Esophagus muscularis mucosa (tissue), 4 donors: Measurements from ENCODE around the gene PHF21A. TPM values are rescaled to one million over a fixed set of nuclear protein-coding genes. Genes with fewer than 3 reads are reported as not detected.
A peak's percentile ranks its signal among the peaks of the same experiment; 100 is the strongest.

Experiments used
- DNase-seq: peaks from one replicate; pipeline ENCODE4 v3.0.0-alpha.2; 2017; ENCODE audit errors: extremely low spot score
- H3K27ac ChIP-seq, 4 donors: fragments of 200-600 bp; sonication (generic); replicated peaks in 1 of 4; 1 replicate in 3 of 4; 2 replicates in 1 of 4; pipeline ENCODE4 v1.5.1; 2016 to 2019; ENCODE audit warnings: mild to moderate bottlenecking in 1 of 4
- H3K27me3 ChIP-seq, 4 donors: fragments of 200-600 bp; sonication (generic); one replicate each; pipeline versions ENCODE4 v1.5.1 to v1.6.0; 2016 to 2019
- H3K36me3 ChIP-seq, 4 donors: fragments of 200-600 bp; sonication (generic); one replicate each; pipeline ENCODE4 v1.5.1; 2016 to 2019
- H3K4me1 ChIP-seq, 4 donors: fragments of 200-600 bp; sonication (generic); one replicate each; pipeline ENCODE4 v1.5.1; 2016 to 2019
- H3K4me3 ChIP-seq, 4 donors: fragments of 200-600 bp; sonication (generic); 1 replicate in 2 of 4; 2 replicates in 2 of 4; pipeline ENCODE4 v1.5.1; 2016 to 2019; ENCODE audit warnings: mild to moderate bottlenecking in 4 of 4, moderate library complexity in 1 of 4
- H3K9me3 ChIP-seq, 4 donors: fragments of 200-600 bp; sonication (generic); 1 replicate in 3 of 4; 2 replicates in 1 of 4; pipeline ENCODE4 v1.5.1; 2016 to 2019
- CTCF ChIP-seq, 3 experiments: fragments of 200-600 bp in 2 of 3; fragments of 450-650 bp in 1 of 3; sonication (generic) in 2 of 3; IDR thresholded peaks; one replicate each; pipeline ENCODE4 v1.5.1; 2017 to 2019; ENCODE audit warnings: antibody characterized with exemption in 3 of 3, mild to moderate bottlenecking in 2 of 3, moderate library complexity in 1 of 3
- EP300 ChIP-seq: sonication (generic); formaldehyde crosslinking; IDR thresholded peaks from one replicate; pipeline ENCODE4 v1.6.1; 2017; ENCODE audit warnings: antibody characterized with exemption
- POLR2A ChIP-seq: fragments of 450-650 bp; IDR thresholded peaks from one replicate; pipeline ENCODE4 v1.6.1; 2017; ENCODE audit warnings: antibody characterized with exemption, moderate library complexity, mild to moderate bottlenecking, low read depth
- POLR2AphosphoS5 ChIP-seq, 2 donors: sonication (generic); formaldehyde crosslinking; IDR thresholded peaks; one replicate each; pipeline ENCODE4 v1.6.1; 2017; ENCODE audit warnings: antibody characterized with exemption in 2 of 2
- WGBS: methylation state at CpG from one replicate; pipeline ENCODE4 v1.1.5; 2018; 5-methylcytosine and 5-hydroxymethylcytosine counted together
- intact Hi-C: fragments of 100-400 bp; cut with DNase I; formaldehyde crosslinking; loops from one replicate; pipeline ENCODE4 v1.15.1; 2023
- total RNA-seq, 4 donors: library from RNA; depleted of rRNA; stranded (reverse); fragments of >200 nt; gene quantifications; one replicate each; pipeline versions ENCODE4 v1.1.0 to v1.2.1, GENCODE V29; 2016

The PHF21A gene
- total RNA-seq, 4 donors from 2014 or later = 31.8 to 47.8 (median 36.1) TPM

GRCh38 chr11:45921561-45922424 lies 199.5 kb downstream of the PHF21A start:
- Histone ChIP-seq H3K36me3 (no peaks in the 10 kb centered on the region), H3K27ac (no peak overlapping the region), H3K9me3 (no peaks in the 10 kb centered on the region), H3K4me3 (peak overlapping the region; percentile 42 to 53 (median 47)), H3K4me1 (peaks cover 17 to 34% (median 33%) of the 10 kb centered on the region in 4 donors), H3K27me3 (peaks cover 0 to 58% (median 17%) of the 10 kb centered on the region in 4 donors)
- intact Hi-C loops = no loop called here
- no peak for TF ChIP-seq EP300
- TF ChIP-seq CTCF (IDR thresholded peaks at IDR 0.05) = no peak
- no peak for TF ChIP-seq POLR2AphosphoS5 (IDR thresholded peaks at IDR 0.05)
- no peak for TF ChIP-seq POLR2A
- WGBS = 59% methylated on average over 12 of the region's 54 CpGs
- no peak for DNase-seq

- H3K27ac ChIP-seq = no peak overlapping the region
- peaks cover 0 to 6% (median 4%) of the 10 kb centered on the region in 4 donors for H3K36me3 ChIP-seq
- H3K27me3 ChIP-seq = peaks cover 0 to 48% (median 17%) of the 10 kb centered on the region in 4 donors
- no peak overlapping the region for H3K4me3 ChIP-seq
- H3K4me1 ChIP-seq = peaks cover 27 to 44% (median 42%) of the 10 kb centered on the region in 4 donors
- intact Hi-C loops = no loop called here
- DNase-seq = no peak
- H3K9me3 ChIP-seq = no peaks in the 10 kb centered on the region
- TF ChIP-seq POLR2AphosphoS5 (IDR thresholded peaks at IDR 0.05) (no peak), EP300 (no peak), POLR2A (no peak), CTCF (IDR thresholded peaks at IDR 0.05) (no peak)
- 94% methylated on average over 6 of the region's 6 CpGs for WGBS
Measured at GRCh38 chr11:45920531-45921477, 200.4 kb downstream of the PHF21A start.

GRCh38 chr11:45919806-45920530 lies 201.3 kb downstream of the PHF21A start:
- no peak for DNase-seq
- intact Hi-C loops = no loop called here
- Histone ChIP-seq H3K9me3 (no peaks in the 10 kb centered on the region), H3K4me3 (no peak overlapping the region), H3K4me1 (peaks cover 27 to 53% (median 46%) of the 10 kb centered on the region in 4 donors), H3K27me3 (peaks cover 0 to 40% (median 17%) of the 10 kb centered on the region in 4 donors), H3K27ac (no peak overlapping the region), H3K36me3 (peaks cover 5 to 14% (median 12%) of the 10 kb centered on the region in 4 donors)
- 85% methylated on average over 12 of the region's 13 CpGs for WGBS
- TF ChIP-seq POLR2A = no peak
- TF ChIP-seq CTCF (IDR thresholded peaks at IDR 0.05) = no peak
- TF ChIP-seq POLR2AphosphoS5 (IDR thresholded peaks at IDR 0.05) = no peak
- no peak for TF ChIP-seq EP300

- DNase-seq = no peak
- TF ChIP-seq POLR2AphosphoS5 (IDR thresholded peaks at IDR 0.05) (no peak), CTCF (IDR thresholded peaks at IDR 0.05) (no peak), EP300 (no peak), POLR2A (no peak)
- H3K9me3 ChIP-seq = no peaks in the 10 kb centered on the region
- peak overlapping the region; percentile 81 to 96 (median 92) for H3K27ac ChIP-seq
- peak overlapping the region; percentile 70 to 98 (median 78) for H3K4me3 ChIP-seq
- peaks cover 0 to 32% (median 17%) of the 10 kb centered on the region in 4 donors for H3K27me3 ChIP-seq
- H3K4me1 ChIP-seq = peaks cover 27 to 53% (median 47%) of the 10 kb centered on the region in 4 donors
- 55% methylated on average over 6 of the region's 7 CpGs for WGBS
- intact Hi-C loops = no loop called here
- peaks cover 12 to 22% (median 21%) of the 10 kb centered on the region in 4 donors for H3K36me3 ChIP-seq
Measured at GRCh38 chr11:45918962-45919675, 202.1 kb downstream of the PHF21A start.
